Mesodermal cell (in vitro differentiated cells): ENCODE data around the gene FGF21.
"Not testable (repeated sequence)": the region's sequence is repeated elsewhere in the genome, so short reads cannot be mapped to it uniquely, and the experiment has no call there.

Experiments used
- H3K27ac ChIP-seq: 2 replicates; pipeline ENCODE4 v1.7.0; 2013; ENCODE audit warnings: mild to moderate bottlenecking, low read depth, low read length, moderate library complexity; ENCODE audit not compliant: severe bottlenecking
- H3K36me3 ChIP-seq: 2 replicates; pipeline ENCODE4 v1.7.1; 2013; ENCODE audit warnings: mild to moderate bottlenecking, low read length, moderate library complexity; ENCODE audit not compliant: control insufficient read depth, insufficient read depth
- H3K4me1 ChIP-seq: one replicate; pipeline ENCODE4 v1.7.1; 2013; ENCODE audit warnings: mild to moderate bottlenecking, low read length; ENCODE audit not compliant: insufficient read depth, control insufficient read depth, poor library complexity, severe bottlenecking
- H3K4me3 ChIP-seq: 2 replicates; pipeline ENCODE4 v1.7.0; 2013; ENCODE audit warnings: low read length, control low read depth, mild to moderate bottlenecking; ENCODE audit not compliant: insufficient read depth, poor library complexity, severe bottlenecking; ENCODE audit errors: extremely low read depth
- H3K9me3 ChIP-seq: 2 replicates; pipeline ENCODE4 v1.7.1; 2013; ENCODE audit warnings: mild to moderate bottlenecking, low read length, moderate library complexity; ENCODE audit not compliant: control insufficient read depth
- WGBS, 2 experiments: methylation state at CpG; one replicate each; pipeline ENCODE4 v1.1.5; 2013; ENCODE audit warnings: missing lambda C conversion rate in 2 of 2; ENCODE audit not compliant: insufficient coverage in 2 of 2; 5-methylcytosine and 5-hydroxymethylcytosine counted together

FGF21 gene

GRCh38 chr19:48777139-48777538 is 21.8 kb downstream of the FGF21 start:
- Histone ChIP-seq H3K4me1 (peaks cover 7% of the 10 kb centered on the region), H3K4me3 (no peak overlapping the region), H3K27ac (no peak overlapping the region), H3K9me3 (no peaks in the 10 kb centered on the region), H3K36me3 (no peaks in the 10 kb centered on the region)
- 82% methylated on average over 5 of the region's 5 CpGs; no CpG with 5 or more reads in 1 of the 2 experiments for WGBS, 2 experiments

GRCh38 chr19:48777720-48778119 is 22.4 kb downstream of the FGF21 start:
- Histone ChIP-seq H3K4me3 (no peak overlapping the region), H3K27ac (no peak overlapping the region), H3K4me1 (peaks cover 7% of the 10 kb centered on the region), H3K9me3 (no peaks in the 10 kb centered on the region), H3K36me3 (no peaks in the 10 kb centered on the region)
- 90 to 96% methylated on average over 8 to 12 of the region's 12 CpGs for WGBS, 2 experiments

- no peak overlapping the region for H3K27ac ChIP-seq
- H3K4me3 ChIP-seq: no peak overlapping the region
- no peaks in the 10 kb centered on the region for H3K9me3 ChIP-seq
- peaks cover 7% of the 10 kb centered on the region for H3K4me1 ChIP-seq
- WGBS, 2 experiments: no CpG with 5 or more reads among the region's 1 CpG
- H3K36me3 ChIP-seq: no peaks in the 10 kb centered on the region
These were observed 24.3 kb downstream of the FGF21 start for GRCh38 chr19:48779636-48780035.

GRCh38 chr19:48780631-48781391 is 25.5 kb downstream of the FGF21 start:
- WGBS, 2 experiments: 87 to 88% methylated on average over 11 to 14 of the region's 14 CpGs
- Histone ChIP-seq H3K27ac (no peak overlapping the region), H3K36me3 (no peaks in the 10 kb centered on the region), H3K9me3 (no peaks in the 10 kb centered on the region), H3K4me3 (no peak overlapping the region), H3K4me1 (peaks cover 7% of the 10 kb centered on the region)

DNA sequence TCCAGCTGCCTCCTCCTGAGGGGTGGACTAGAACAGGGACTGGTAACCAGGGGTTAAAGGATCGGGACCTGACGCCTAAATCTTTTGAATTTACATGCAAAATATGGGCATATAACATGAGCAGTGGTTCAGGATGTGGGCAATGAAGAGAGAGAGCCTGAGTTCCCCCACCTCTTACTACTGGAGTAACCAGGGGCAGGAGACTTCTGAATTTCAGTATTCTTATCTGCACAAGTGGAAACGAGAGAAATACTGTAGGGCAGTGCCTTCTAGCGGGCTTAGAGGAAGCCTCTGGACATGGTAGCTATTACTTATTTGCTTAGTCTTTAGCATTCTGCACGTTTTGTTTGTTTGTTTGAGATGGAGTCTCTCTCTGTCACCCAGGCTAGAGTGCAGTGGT is 29.2 kb downstream of the FGF21 start:
- Histone ChIP-seq H3K9me3 (no peaks in the 10 kb centered on the region), H3K4me3 (no peak overlapping the region), H3K4me1 (peaks cover 7% of the 10 kb centered on the region), H3K36me3 (no peaks in the 10 kb centered on the region), H3K27ac (no peak overlapping the region)
- WGBS, 2 experiments: 78 to 89% methylated on average over 3 of the region's 5 CpGs

GRCh38 chr19:48786422-48786821 is 31.1 kb downstream of the FGF21 start:
- not testable (repeated sequence) for H3K4me1 ChIP-seq, H3K36me3 ChIP-seq, H3K9me3 ChIP-seq, H3K27ac ChIP-seq, H3K4me3 ChIP-seq
- WGBS, 2 experiments: 85 to 96% methylated on average over 5 to 7 of the region's 7 CpGs

GRCh38 chr19:48787331-48787730 is 32.0 kb downstream of the FGF21 start:
- H3K36me3 ChIP-seq, H3K27ac ChIP-seq, H3K9me3 ChIP-seq, H3K4me3 ChIP-seq, H3K4me1 ChIP-seq: not testable (repeated sequence)
- WGBS, 2 experiments: 88 to 95% methylated on average over 8 of the region's 9 CpGs

DNA sequence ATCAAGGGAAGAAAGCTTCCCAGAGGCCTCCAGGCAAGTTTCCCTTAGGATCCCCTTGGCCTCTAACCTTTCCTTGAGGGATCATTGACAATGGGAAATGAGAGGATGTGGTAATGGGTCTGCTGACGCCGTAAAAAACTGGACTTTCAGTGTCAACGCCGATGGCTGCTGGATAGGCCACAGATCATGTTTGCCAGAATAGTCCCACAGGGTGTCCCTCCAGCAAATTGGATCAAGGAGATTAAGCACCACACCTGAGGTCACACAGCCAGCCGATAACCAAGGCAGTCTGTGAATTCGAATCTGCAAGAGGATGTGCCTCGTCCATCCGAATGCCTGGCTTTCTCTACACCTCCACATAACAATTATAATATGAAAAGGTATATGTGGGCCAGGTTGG is 37.9 kb downstream of the FGF21 start:
- Histone ChIP-seq H3K9me3 (no peaks in the 10 kb centered on the region), H3K36me3 (no peaks in the 10 kb centered on the region), H3K4me3 (no peak overlapping the region), H3K27ac (no peak overlapping the region), H3K4me1 (no peaks in the 10 kb centered on the region)
- WGBS, 2 experiments: 79 to 86% methylated on average over 4 to 6 of the region's 8 CpGs

DNA sequence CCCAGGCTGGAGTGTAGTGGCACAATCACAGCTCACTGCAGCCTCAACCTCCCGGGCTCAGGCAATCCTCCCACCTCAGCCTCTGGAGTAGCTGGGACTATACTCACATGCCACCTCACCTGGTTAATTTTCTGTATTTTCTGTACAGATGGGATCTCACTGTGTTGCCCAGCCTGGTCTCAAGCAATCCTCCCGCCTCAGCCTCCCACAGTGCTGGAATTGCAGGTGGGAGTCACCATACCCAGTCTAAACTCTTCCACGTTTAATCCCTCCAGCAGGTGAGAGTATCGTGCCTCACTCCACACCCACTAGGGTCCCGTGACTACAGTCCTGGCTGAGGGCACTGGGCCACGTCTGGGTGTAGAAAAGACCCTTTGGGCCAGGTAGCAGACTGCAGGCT is 39.0 kb downstream of the FGF21 start:
- no peaks in the 10 kb centered on the region for H3K36me3 ChIP-seq
- no peaks in the 10 kb centered on the region for H3K9me3 ChIP-seq
- 86 to 95% methylated on average over 5 to 6 of the region's 6 CpGs for WGBS, 2 experiments
- peaks cover 6% of the 10 kb centered on the region for H3K4me1 ChIP-seq
- no peak overlapping the region for H3K27ac ChIP-seq
- no peak overlapping the region for H3K4me3 ChIP-seq

GRCh38 chr19:48795055-48795684 is 39.8 kb downstream of the FGF21 start:
- H3K4me3 ChIP-seq: peak overlapping the region; percentile 44
- 1 to 4% methylated on average over 32 to 34 of the region's 38 CpGs for WGBS, 2 experiments
- no peak overlapping the region for H3K27ac ChIP-seq
- H3K36me3 ChIP-seq: no peaks in the 10 kb centered on the region
- peaks cover 8% of the 10 kb centered on the region for H3K4me1 ChIP-seq
- H3K9me3 ChIP-seq: no peaks in the 10 kb centered on the region

DNA sequence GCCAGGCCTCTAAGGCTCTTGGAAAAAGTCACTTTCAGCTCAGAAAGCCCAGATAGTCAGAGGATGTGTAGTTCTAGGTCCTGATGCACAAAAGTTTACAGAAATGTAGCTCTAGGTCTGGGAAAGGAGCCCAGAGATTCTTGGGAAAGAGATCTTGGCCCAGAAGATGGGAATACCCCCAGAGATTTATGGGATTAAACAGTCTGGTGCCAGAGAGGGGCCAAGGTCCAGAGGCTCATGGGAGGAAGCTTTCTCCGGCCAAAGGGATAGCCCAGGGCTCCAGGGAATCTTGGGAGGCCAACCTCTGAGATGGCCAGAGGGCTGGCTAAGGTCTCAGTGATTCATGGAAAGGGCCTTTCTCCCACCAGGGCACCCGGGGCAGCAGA is 40.4 kb downstream of the FGF21 start:
- Histone ChIP-seq H3K36me3 (no peaks in the 10 kb centered on the region), H3K4me3 (no peak overlapping the region), H3K27ac (peak overlapping the region; percentile 41), H3K9me3 (no peaks in the 10 kb centered on the region), H3K4me1 (peaks cover 8% of the 10 kb centered on the region)
- WGBS, 2 experiments: 82 to 83% methylated on average over 2 of the region's 2 CpGs
